Stimulated activated CD8-positive, alpha-beta memory T cell treated with anti-CD3 and anti-CD28 coated beads, Interleukin-12 subunit alpha, Interleukin-12 subunit beta, amount 100 ng/mL, for 4 hours (primary cell): ENCODE results near the gene C1QTNF9B.
"Not testable (repeated sequence)": the region's sequence is repeated elsewhere in the genome, so short reads cannot be mapped to it uniquely, and the experiment has no call there.

Source experiments
- DNase-seq: peaks from one replicate; pipeline ENCODE4 v3.0.0-alpha.2; 2020; ENCODE audit warnings: low read depth

The C1QTNF9B gene

GRCh38 chr13:23893791-23894190, 3.5 kb downstream of the C1QTNF9B start:
- DNase-seq, result not testable (repeated sequence)

DNA sequence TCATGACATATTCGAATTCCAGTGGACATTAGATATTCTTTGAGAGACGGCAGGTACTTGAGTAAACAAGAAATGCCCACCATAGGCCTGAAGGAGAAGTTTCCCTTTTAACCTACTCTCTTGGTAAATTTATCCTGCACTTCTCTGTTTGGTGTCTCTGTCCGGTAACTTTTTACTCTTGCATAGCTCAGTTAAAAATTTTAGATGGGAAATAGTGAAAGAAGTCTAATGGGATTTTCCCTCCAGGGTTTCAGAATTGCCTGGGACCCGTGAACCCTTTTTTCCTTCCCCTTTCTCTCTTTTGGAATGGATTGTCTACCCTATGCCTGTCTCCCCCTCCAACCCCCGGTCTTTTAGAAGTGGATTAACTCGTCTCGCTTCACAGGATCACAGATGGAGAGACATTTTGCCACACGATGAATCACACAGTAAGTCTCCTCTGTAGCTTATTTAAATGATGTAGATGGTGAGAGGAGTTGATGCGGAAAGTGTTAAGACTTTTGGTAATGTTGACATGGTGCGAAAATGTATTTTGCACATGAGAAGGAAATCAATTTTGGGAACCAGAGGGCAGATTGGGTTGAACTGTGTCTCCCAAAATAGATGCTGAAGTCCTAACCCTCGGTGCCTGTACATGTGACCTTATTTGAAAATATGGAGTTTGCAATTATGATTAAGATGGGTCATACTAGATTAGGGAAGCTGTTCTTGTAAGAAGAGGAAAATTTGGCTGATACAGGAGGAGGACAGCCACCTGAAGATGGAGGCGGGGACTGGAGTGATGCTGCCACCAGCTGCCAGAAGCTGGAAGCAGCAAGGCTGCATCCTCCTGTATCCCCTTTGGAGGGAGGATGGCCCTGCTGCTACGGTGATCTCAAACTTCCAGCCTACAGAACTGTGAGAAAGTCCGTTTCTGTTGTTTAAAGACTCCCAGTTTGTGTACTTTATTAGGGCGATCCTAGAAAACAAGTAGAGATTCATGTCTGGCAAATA, 7.4 kb downstream of the C1QTNF9B start:
- DNase-seq, result no peak

DNA sequence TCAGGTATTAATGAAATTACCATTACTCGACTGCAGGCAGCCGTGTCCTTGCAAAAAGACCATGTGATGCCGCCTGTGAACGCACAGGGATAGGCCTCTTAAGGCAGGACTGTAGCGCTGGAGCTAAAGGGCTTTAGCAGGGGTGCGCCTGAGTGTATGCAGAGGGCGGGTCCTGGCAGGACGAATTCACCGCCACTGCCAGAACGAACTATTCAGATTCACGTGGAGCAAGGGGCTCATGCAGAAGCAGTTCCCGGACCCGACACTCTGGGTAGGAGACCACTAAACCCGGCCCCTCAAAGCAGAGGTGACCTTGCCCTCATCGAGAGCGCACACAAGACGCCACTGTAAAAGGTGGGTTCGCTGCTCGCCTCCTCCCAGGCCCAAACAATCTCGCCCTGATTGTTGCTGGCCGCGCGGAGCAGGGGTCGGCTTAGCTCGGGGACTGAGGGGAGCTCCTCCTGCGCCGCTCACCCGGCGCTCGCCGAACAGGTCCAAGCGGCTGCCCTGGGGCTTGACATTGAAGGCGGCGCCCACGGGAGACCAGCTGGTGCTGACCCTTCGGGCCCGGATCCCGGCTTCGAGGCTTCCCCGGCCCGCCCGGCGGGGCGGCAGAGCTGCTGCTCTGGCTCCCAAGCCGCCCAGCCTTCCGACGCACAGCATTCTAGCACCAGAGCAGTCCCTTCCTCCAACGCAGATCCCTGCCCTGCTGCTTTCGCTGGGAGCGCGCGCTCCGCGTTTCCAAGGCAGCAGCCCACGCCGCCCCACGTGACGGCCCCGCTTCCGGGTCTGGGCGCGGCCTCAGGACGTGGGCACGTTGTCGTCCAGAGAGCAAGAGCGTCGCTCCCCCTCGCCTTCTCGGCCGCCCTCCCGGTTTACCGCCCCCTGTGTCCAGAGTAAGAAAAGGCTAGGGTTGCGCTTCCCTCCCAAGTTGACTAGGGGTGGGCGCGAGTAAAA, 8.4 kb downstream of the C1QTNF9B start, which contains the start of gene MIPEP:
TSS of gene MIPEP (minus strand) at position 743 of the 957 bp plus-strand sequence. CDS start at position 663, 80 bp downstream.
- DNase-seq, result peak; percentile 87

DNA sequence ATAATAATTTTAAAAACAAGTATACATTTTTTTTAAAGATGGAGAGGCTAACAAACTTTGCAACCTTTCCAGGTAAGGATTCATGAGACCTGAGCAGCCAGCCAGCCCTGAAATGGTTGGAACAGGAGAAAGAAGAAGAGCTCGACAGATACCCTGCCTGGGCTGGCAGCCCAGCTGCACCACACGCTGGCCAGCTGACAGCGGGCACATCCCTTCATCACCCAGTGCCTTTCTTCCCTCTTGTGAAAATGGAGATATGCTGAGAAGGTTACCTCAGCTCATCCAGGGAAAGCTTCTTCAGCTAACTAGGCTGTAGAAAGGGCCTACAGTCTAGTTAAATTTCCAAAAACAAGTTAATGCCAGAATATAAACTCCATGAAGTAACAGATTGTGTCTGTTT, 12.9 kb downstream of the C1QTNF9B start:
- not testable (repeated sequence) for DNase-seq

DNA sequence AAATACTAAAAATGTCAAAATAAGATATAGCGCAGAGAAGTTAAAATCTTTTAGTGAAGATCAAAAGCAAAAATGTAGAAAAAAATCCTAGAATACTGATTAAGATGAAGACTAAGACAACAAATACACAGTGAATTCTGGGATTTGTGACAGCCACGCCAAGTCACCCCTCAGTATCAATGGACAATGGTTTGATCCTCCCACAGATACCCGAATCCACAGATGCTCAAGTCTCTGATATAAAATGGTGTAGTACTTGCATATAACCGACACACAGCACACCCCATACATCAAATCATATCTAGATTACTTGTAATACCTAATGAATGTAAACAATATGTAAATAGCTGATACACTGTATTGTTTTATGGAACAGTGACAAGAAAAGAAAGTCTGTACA, 14.0 kb downstream of the C1QTNF9B start:
- DNase-seq, result no peak

DNA sequence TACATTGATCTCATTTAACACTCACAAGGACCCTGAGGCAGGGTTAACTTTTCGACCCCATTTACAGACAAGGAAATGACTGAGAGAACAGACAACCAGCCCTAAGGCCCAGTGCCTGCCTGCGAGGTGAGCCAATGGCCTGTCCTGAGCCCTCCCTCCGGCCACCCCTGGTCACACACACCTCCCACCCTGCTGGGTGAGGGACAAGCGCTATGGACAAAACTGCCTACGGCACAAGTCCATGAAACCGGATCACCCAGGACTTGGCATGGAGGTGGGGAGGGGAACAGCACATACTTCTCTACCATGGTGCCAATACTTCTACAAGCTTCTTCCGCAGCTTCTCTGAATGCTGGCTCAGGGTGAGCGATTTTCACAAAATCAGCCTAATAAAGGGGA, 15.9 kb downstream of the C1QTNF9B start:
- DNase-seq, result not testable (repeated sequence)

GRCh38 chr13:23880493-23881401, 16.6 kb downstream of the C1QTNF9B start:
- DNase-seq, result not testable (repeated sequence)

DNA sequence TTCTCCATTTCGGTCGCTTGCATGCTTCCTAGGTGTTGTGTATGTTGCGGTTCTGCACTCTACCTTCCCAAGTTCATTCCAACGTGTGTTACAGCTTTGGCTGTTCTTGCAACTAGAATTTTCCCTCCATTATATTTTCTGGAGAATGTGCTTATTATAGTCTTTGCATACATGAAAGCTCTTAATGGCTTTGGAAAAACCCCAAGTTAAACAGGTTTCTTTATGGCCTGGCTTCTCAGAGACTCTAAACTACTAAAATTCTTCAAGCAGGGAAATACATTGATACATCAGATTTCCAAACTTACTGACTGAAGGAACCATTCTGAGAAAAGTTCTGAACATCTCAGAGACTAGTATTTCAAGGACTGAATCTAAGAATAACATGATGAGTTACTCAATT, 20.0 kb downstream of the C1QTNF9B start:
- no peak for DNase-seq

- no peak for DNase-seq
These were observed 21.0 kb downstream of the C1QTNF9B start for GRCh38 chr13:23876265-23876664.

- no peak for DNase-seq
These were observed 25.6 kb downstream of the C1QTNF9B start for GRCh38 chr13:23871616-23872220.

- DNase-seq, result no peak
These were observed 26.8 kb downstream of the C1QTNF9B start for GRCh38 chr13:23870356-23871140.

GRCh38 chr13:23868521-23868920, 28.8 kb downstream of the C1QTNF9B start:
- no peak for DNase-seq

GRCh38 chr13:23867027-23867491, 30.2 kb downstream of the C1QTNF9B start:
- DNase-seq, result no peak

- no peak for DNase-seq
These were observed 30.8 kb downstream of the C1QTNF9B start for GRCh38 chr13:23866420-23867026.

GRCh38 chr13:23865906-23866305, 31.4 kb downstream of the C1QTNF9B start:
- no peak for DNase-seq

- no peak for DNase-seq
These were observed 32.3 kb downstream of the C1QTNF9B start for GRCh38 chr13:23865026-23865425.

DNA sequence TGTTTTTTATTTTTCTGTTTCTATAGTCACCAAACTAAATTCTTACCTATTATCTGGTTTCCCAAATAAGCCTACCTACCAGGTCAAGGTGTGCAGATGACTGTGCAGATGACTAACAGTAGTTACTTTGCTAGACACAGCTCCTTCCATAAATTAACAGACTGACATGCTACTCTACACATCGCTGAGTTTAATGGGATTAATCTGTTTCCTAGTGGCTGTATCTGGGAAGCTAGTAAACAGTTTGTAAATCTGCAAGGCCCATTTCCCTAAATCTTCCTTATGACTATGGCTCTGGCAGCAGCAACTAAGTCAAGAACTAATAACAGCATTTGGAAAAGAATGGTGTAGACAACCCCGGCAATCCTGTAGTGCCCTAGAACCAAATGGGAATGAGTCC, 36.0 kb downstream of the C1QTNF9B start:
- no peak for DNase-seq

- no peak for DNase-seq
These were observed 37.4 kb downstream of the C1QTNF9B start for GRCh38 chr13:23859904-23860303.

GRCh38 chr13:23859455-23859854, 37.8 kb downstream of the C1QTNF9B start:
- DNase-seq, result no peak
